ENCODE measurements around the gene LZTR1.
A peak's percentile ranks its signal among the peaks of the same experiment; 100 is the strongest.

Gene LZTR1

DNA sequence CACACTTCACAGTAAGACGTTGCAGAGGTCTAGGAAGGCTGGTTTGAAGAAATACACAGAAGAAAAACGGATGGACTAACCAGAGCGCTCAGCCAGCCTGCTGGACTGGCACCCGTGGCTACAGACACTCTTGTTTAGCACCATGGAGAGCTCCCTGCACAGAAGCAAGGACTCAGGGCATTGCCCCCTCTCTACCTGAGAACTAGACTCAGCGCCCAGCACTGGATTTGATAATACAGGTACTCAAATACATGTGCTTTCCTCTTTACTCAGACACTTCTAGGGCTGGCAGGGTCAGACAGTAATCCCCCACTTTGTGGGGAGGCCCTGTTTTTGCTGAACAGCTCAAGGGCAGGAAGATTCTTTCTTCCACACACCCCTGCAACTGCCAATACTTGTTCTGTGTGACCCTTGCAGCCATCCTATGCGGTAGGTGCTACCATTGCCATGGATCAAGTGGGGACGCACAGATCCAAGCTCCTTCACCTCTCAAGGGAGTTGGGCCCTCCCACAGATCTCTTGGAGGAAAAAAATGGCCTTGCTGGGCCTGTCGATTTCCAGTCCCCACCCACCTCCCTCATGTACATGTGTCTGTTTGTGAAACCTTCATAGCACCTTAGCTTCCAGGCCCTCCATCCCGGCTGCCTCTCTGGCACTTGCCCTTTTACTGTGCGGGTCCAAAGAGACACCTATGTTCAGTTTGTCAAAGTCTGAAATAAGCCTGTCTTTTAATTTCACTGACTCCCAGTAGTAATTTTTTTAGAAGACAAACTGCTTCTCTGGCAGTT lies 27.7 kb downstream of the LZTR1 start:
- DNase-seq (ENCODE audit: extremely low read depth, low read depth) = no peak

DNA sequence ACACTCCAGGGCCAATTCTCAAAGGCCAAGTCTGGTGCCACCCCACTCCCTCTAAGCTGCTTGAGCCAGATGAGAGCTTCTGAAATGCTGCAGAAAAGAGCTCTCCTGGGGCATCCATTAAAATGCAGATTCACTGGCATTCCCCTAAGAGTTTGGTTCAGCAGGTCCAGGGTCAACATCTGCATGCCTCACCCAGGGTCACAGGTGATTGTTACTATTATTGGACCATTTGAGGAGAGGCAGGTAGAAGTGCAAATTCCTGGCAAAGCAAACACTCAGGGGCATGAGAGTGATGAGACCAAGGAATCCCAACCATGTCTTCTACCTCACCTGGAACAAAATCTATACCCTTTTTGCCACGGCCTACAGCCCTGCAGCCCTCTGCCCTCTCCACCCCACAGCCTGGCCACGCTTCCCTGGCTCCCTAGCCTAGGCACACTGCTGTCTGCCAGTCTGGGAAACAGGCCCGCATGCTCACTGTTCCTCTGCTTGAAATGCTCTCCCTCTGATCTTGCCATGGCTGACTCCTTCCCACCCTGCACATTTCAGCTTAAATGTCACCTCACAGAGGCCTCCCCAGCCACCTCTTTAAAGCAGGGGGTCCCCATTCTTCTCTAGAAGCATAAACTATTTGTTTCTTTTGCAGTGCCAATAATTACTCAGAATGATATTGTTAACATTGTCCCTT lies 28.5 kb downstream of the LZTR1 start:
- H3K4me3 ChIP-seq (replicated peaks; ENCODE audit: low read depth, low read length) = no peak overlapping the region
- no peak for DNase-seq (ENCODE audit: extremely low read depth, low read depth)
- TF ChIP-seq, protein P1, sequence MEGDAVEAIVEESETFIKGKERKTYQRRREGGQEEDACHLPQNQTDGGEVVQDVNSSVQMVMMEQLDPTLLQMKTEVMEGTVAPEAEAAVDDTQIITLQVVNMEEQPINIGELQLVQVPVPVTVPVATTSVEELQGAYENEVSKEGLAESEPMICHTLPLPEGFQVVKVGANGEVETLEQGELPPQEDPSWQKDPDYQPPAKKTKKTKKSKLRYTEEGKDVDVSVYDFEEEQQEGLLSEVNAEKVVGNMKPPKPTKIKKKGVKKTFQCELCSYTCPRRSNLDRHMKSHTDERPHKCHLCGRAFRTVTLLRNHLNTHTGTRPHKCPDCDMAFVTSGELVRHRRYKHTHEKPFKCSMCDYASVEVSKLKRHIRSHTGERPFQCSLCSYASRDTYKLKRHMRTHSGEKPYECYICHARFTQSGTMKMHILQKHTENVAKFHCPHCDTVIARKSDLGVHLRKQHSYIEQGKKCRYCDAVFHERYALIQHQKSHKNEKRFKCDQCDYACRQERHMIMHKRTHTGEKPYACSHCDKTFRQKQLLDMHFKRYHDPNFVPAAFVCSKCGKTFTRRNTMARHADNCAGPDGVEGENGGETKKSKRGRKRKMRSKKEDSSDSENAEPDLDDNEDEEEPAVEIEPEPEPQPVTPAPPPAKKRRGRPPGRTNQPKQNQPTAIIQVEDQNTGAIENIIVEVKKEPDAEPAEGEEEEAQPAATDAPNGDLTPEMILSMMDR (IDR thresholded peaks at IDR 0.05; ENCODE audit: low read depth, low read length, missing control alignments) = no peak

More for the DNA sequence above, 27.7 kb downstream of the LZTR1 start:
- TF ChIP-seq, protein P1 (IDR thresholded peaks at IDR 0.05; ENCODE audit: low read depth, low read length, missing control alignments) = no peak
- H3K4me3 ChIP-seq (replicated peaks; ENCODE audit: low read depth, low read length) = no peak overlapping the region

DNA sequence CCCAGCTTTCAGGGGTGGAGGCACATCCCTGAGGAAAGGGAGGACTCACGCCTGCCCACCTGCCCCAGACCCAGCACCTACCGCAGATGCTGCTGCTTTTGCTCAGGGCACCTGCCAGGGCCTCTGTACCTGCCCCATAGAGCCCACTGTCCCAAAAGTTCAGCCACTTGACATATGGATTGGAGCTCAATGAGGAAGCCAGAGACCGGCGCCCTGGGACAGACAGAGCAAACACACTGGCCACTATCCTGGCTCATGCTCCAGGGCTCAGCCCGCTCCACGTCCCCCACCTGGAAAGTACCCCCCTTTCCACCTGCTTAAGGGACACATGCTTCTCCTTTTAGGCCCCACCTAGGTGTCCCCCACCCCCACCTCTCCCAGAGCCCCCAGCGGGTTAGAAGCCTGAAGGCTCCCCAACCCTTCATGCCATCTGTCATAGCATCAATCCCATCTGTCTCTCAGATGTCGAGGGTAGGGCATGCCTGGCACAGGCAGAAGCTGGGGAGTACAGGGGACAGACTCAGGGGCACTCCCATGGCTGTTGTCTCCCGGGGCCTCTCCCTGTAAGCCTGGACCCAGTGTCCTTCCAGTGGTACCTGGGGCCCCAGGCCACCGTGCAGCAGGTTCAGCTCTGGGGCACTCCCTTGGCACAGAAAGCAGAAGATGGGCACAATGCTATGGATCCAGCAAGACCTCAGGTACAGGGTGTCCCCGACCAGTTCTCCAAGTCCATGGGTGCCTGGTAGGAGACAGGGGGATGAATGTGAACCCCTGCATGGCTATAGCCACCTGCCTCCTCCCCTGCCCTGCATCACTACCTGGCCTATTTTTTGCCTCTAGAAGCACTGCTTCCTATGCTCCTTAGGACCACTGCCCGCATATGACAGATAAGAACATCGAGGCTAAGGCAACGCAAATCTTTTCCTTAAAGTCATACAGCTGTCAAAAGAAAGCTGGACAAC lies 30.6 kb downstream of the LZTR1 start:
- TF ChIP-seq, protein P1 (IDR thresholded peaks at IDR 0.05; ENCODE audit: low read depth, low read length, missing control alignments) = no peak
- no peak overlapping the region for H3K4me3 ChIP-seq (replicated peaks; ENCODE audit: low read depth, low read length)
- no peak for DNase-seq (ENCODE audit: extremely low read depth, low read depth)

DNA sequence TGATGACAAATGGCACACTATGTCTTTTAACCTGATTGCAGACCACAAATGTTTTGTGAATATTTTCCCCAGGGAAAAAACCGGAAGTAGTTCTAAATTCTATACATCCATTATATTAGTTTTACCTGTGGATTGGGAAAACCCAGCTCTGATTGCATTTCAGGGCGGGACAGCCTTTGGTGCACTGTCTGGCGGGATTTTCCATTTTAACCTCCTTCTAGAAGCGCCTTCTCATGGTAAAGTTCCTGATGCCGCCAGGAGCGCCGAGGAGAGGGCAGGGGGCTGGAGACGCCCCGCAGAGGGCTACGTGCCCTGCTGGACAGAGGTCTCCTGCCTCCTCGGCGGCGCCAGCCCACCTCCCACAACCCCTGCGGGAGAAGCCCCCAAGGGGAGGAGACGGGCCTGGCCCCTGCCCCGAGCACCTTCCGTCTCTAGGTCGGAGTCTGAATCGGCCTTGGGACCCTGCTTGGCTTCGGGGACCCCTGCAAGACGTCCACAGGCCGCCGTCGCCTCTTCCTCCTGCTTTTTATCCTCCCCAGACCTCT lies 31.6 kb downstream of the LZTR1 start:
- peak overlapping the region; percentile 55 for H3K4me3 ChIP-seq (replicated peaks; ENCODE audit: low read depth, low read length)
- TF ChIP-seq, protein P1 (IDR thresholded peaks at IDR 0.05; ENCODE audit: low read depth, low read length, missing control alignments) = no peak
- DNase-seq (ENCODE audit: extremely low read depth, low read depth) = no peak

DNA sequence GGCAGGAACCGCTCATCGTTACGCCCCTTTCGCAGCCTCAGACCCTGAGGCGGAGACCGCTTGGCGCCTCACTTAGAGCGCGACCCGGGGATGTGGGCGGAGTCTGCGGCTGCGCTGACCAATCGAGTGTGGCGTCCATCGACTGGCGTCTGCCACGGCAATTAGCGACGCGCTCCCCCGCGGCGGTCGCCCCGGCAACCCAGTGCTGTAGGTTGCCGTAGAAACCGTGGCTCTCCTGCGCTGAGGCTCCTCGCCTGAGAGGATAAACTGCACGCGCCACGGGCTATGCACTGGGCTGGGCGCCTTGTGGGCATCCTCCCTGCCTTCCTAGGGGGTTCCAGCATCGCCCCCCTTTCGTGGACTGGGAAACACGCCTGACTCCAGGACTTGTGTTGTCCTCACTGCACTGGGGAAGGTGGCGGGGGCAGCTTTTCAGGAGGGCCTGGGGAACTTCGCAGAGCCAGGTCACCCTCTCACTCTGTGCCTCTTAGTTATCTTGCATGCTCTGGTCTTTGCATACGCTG lies 32.2 kb downstream of the LZTR1 start:
- peak overlapping the region; percentile 55 for H3K4me3 ChIP-seq (replicated peaks; ENCODE audit: low read depth, low read length)
- TF ChIP-seq, protein P1 (IDR thresholded peaks at IDR 0.05; ENCODE audit: low read depth, low read length, missing control alignments) = no peak
- DNase-seq (ENCODE audit: extremely low read depth, low read depth) = peak; percentile 67
